Measurements from ENCODE around the gene KDM6B. TPM values are rescaled to one million over a fixed set of nuclear protein-coding genes. Genes with fewer than 3 reads are reported as not detected.

The KDM6B gene
- polyA plus RNA-seq, 4 donors, result 8.4 to 26.1 (median 16.7) TPM

- Histone ChIP-seq H3K36me3 (ENCODE audit: control insufficient read depth in 3 of 3, insufficient read depth in 2 of 3, low read depth in 1 of 3, low read length in 3 of 3) (peaks cover 12 to 87% (median 13%) of the 10 kb centered on the region in 3 donors), H3K4me1 (ENCODE audit: control insufficient read depth in 3 of 3, insufficient read depth in 2 of 3, low read depth in 1 of 3, low read length in 2 of 3) (peaks cover 0 to 23% (median 0%) of the 10 kb centered on the region in 3 donors), H3K4me3 (ENCODE audit: low read depth in 1 of 3, low read length in 3 of 3) (peak overlapping the region in 1 of 3 donors; percentile 5), H3K27ac (ENCODE audit: low read depth in 1 of 3, low read length in 2 of 3) (peak overlapping the region in 1 of 3 donors; percentile 33), H3K27me3 (ENCODE audit: control insufficient read depth in 3 of 3, insufficient read depth in 3 of 3, low read length in 3 of 3) (no peaks in the 10 kb centered on the region), H3K9me3 (ENCODE audit: control insufficient read depth in 2 of 2, insufficient read depth in 1 of 2, low read depth in 1 of 2, low read length in 1 of 2) (no peaks in the 10 kb centered on the region)
- DNase-seq (peak; percentile 94 to 97), FAIRE-seq (no peak)
- WGBS, 3 donors, result 8 to 16% (median 14%) methylated on average over 60 of the region's 60 CpGs
These were observed 17.6 kb downstream of the KDM6B start for GRCh38 chr17:7851438-7852261.

DNA sequence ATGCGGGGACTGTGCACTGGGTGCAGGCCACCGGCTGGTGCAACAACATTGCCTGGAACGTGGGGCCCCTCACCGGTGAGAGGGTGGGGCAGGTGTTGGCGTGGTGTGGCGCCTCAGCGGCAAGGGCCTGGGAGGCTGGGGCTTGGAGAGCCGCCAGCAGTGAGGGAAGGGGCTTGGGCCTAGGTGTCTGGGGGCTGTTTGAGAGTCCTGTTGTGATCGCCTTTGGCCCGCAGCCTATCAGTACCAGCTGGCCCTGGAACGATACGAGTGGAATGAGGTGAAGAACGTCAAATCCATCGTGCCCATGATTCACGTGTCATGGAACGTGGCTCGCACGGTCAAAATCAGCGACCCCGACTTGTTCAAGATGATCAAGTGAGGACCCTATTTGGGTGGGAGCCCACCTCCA is 18.2 kb downstream of the KDM6B start:
- DNase-seq (no peak), FAIRE-seq (no peak)
- peaks cover 0 to 23% (median 0%) of the 10 kb centered on the region in 3 donors for H3K4me1 ChIP-seq (ENCODE audit: control insufficient read depth in 3 of 3, insufficient read depth in 2 of 3, low read depth in 1 of 3, low read length in 2 of 3)
- H3K4me3 ChIP-seq (ENCODE audit: low read depth in 1 of 3, low read length in 3 of 3), result no peak overlapping the region
- WGBS, 3 donors, result 57 to 74% (median 65%) methylated on average over 20 of the region's 20 CpGs
- H3K27ac ChIP-seq (ENCODE audit: low read depth in 1 of 3, low read length in 2 of 3), result no peak overlapping the region
- no peaks in the 10 kb centered on the region for H3K9me3 ChIP-seq (ENCODE audit: control insufficient read depth in 2 of 2, insufficient read depth in 1 of 2, low read depth in 1 of 2, low read length in 1 of 2)
- peaks cover 9 to 81% (median 11%) of the 10 kb centered on the region in 3 donors for H3K36me3 ChIP-seq (ENCODE audit: control insufficient read depth in 3 of 3, insufficient read depth in 2 of 3, low read depth in 1 of 3, low read length in 3 of 3)
- no peaks in the 10 kb centered on the region for H3K27me3 ChIP-seq (ENCODE audit: control insufficient read depth in 3 of 3, insufficient read depth in 3 of 3, low read length in 3 of 3)

- DNase-seq, result no peak
- peaks cover 7 to 74% (median 11%) of the 10 kb centered on the region in 3 donors for H3K36me3 ChIP-seq (ENCODE audit: control insufficient read depth in 3 of 3, insufficient read depth in 2 of 3, low read depth in 1 of 3, low read length in 3 of 3)
- no peak for FAIRE-seq
- no peak overlapping the region for H3K4me3 ChIP-seq (ENCODE audit: low read depth in 1 of 3, low read length in 3 of 3)
- H3K27me3 ChIP-seq (ENCODE audit: control insufficient read depth in 3 of 3, insufficient read depth in 3 of 3, low read length in 3 of 3), result no peaks in the 10 kb centered on the region
- peaks cover 0 to 25% (median 0%) of the 10 kb centered on the region in 3 donors for H3K4me1 ChIP-seq (ENCODE audit: control insufficient read depth in 3 of 3, insufficient read depth in 2 of 3, low read depth in 1 of 3, low read length in 2 of 3)
- no peaks in the 10 kb centered on the region for H3K9me3 ChIP-seq (ENCODE audit: control insufficient read depth in 2 of 2, insufficient read depth in 1 of 2, low read depth in 1 of 2, low read length in 1 of 2)
- no peak overlapping the region for H3K27ac ChIP-seq (ENCODE audit: low read depth in 1 of 3, low read length in 2 of 3)
- WGBS, 3 donors, result 86 to 92% (median 90%) methylated on average over 32 to 51 of the region's 51 CpGs
These were observed 19.1 kb downstream of the KDM6B start for GRCh38 chr17:7852919-7853690.

GRCh38 chr17:7853691-7854038 is 19.6 kb downstream of the KDM6B start:
- FAIRE-seq, result no peak
- H3K4me1 ChIP-seq (ENCODE audit: control insufficient read depth in 3 of 3, insufficient read depth in 2 of 3, low read depth in 1 of 3, low read length in 2 of 3), result peaks cover 0 to 31% (median 2%) of the 10 kb centered on the region in 3 donors

GRCh38 chr17:7854078-7854777 is 20.2 kb downstream of the KDM6B start:
- Histone ChIP-seq H3K9me3 (ENCODE audit: control insufficient read depth in 2 of 2, insufficient read depth in 1 of 2, low read depth in 1 of 2, low read length in 1 of 2) (no peaks in the 10 kb centered on the region), H3K27me3 (ENCODE audit: control insufficient read depth in 3 of 3, insufficient read depth in 3 of 3, low read length in 3 of 3) (no peaks in the 10 kb centered on the region), H3K4me1 (ENCODE audit: control insufficient read depth in 3 of 3, insufficient read depth in 2 of 3, low read depth in 1 of 3, low read length in 2 of 3) (peaks cover 0 to 36% (median 4%) of the 10 kb centered on the region in 3 donors), H3K27ac (ENCODE audit: low read depth in 1 of 3, low read length in 2 of 3) (no peak overlapping the region), H3K4me3 (ENCODE audit: low read depth in 1 of 3, low read length in 3 of 3) (no peak overlapping the region), H3K36me3 (ENCODE audit: control insufficient read depth in 3 of 3, insufficient read depth in 2 of 3, low read depth in 1 of 3, low read length in 3 of 3) (peaks cover 5 to 63% (median 7%) of the 10 kb centered on the region in 3 donors)
- DNase-seq (no peak), FAIRE-seq (no peak)
- 76 to 89% (median 83%) methylated on average over 31 of the region's 31 CpGs for WGBS, 3 donors

More at GRCh38 chr17:7853691-7854038, 19.6 kb downstream of the KDM6B start:
- no peak overlapping the region for H3K4me3 ChIP-seq (ENCODE audit: low read depth in 1 of 3, low read length in 3 of 3)
- 86 to 90% (median 89%) methylated on average over 21 of the region's 21 CpGs for WGBS, 3 donors
- no peak overlapping the region for H3K27ac ChIP-seq (ENCODE audit: low read depth in 1 of 3, low read length in 2 of 3)
- H3K36me3 ChIP-seq (ENCODE audit: control insufficient read depth in 3 of 3, insufficient read depth in 2 of 3, low read depth in 1 of 3, low read length in 3 of 3), result peaks cover 7 to 69% (median 10%) of the 10 kb centered on the region in 3 donors
- no peaks in the 10 kb centered on the region for H3K27me3 ChIP-seq (ENCODE audit: control insufficient read depth in 3 of 3, insufficient read depth in 3 of 3, low read length in 3 of 3)
- no peaks in the 10 kb centered on the region for H3K9me3 ChIP-seq (ENCODE audit: control insufficient read depth in 2 of 2, insufficient read depth in 1 of 2, low read depth in 1 of 2, low read length in 1 of 2)
- no peak for DNase-seq

- Histone ChIP-seq H3K4me3 (ENCODE audit: low read depth in 1 of 3, low read length in 3 of 3) (peak within 1 kb of the TSS in 1 of 3 donors; percentile 18), H3K27ac (ENCODE audit: low read depth in 1 of 3, low read length in 2 of 3) (peak within 1 kb of the TSS in 2 of 3 donors; percentile 88 to 89), H3K4me1 (ENCODE audit: control insufficient read depth in 3 of 3, insufficient read depth in 2 of 3, low read depth in 1 of 3, low read length in 2 of 3) (peaks cover 0 to 38% (median 4%) of the 10 kb centered on the region in 3 donors), H3K36me3 (ENCODE audit: control insufficient read depth in 3 of 3, insufficient read depth in 2 of 3, low read depth in 1 of 3, low read length in 3 of 3) (peaks cover 5 to 55% (median 7%) of the 10 kb centered on the region in 3 donors), H3K9me3 (ENCODE audit: control insufficient read depth in 2 of 2, insufficient read depth in 1 of 2, low read depth in 1 of 2, low read length in 1 of 2) (no peaks in the 10 kb centered on the region), H3K27me3 (ENCODE audit: control insufficient read depth in 3 of 3, insufficient read depth in 3 of 3, low read length in 3 of 3) (no peaks in the 10 kb centered on the region)
- FAIRE-seq (no peak), DNase-seq (no peak)
- 63 to 86% (median 84%) methylated on average over 44 to 57 of the region's 57 CpGs for WGBS, 3 donors
These were observed 21.0 kb downstream of the KDM6B start, which contains the start of gene TMEM88 for GRCh38 chr17:7854851-7855659. Gene TMEM88 (plus strand): TSS chr17:7855066. CDS start chr17:7855075, 9 bp downstream.

- peaks cover 0 to 38% (median 4%) of the 10 kb centered on the region in 3 donors for H3K4me1 ChIP-seq (ENCODE audit: control insufficient read depth in 3 of 3, insufficient read depth in 2 of 3, low read depth in 1 of 3, low read length in 2 of 3)
- 22 to 37% (median 31%) methylated on average over 15 of the region's 15 CpGs for whole genome bisulfite sequencing, 3 donors
- H3K27ac ChIP-seq (ENCODE audit: low read depth in 1 of 3, low read length in 2 of 3), result peak overlapping the region in 2 of 3 donors; percentile 88 to 89
- H3K4me3 ChIP-seq (ENCODE audit: low read depth in 1 of 3, low read length in 3 of 3), result peak overlapping the region in 1 of 3 donors; percentile 18
- H3K9me3 ChIP-seq (ENCODE audit: control insufficient read depth in 2 of 2, insufficient read depth in 1 of 2, low read depth in 1 of 2, low read length in 1 of 2), result no peaks in the 10 kb centered on the region
- DNase-seq (peak in 1 of 2 donors; percentile 25), FAIRE-seq (no peak)
- peaks cover 4 to 51% (median 5%) of the 10 kb centered on the region in 3 donors for H3K36me3 ChIP-seq (ENCODE audit: control insufficient read depth in 3 of 3, insufficient read depth in 2 of 3, low read depth in 1 of 3, low read length in 3 of 3)
- no peaks in the 10 kb centered on the region for H3K27me3 ChIP-seq (ENCODE audit: control insufficient read depth in 3 of 3, insufficient read depth in 3 of 3, low read length in 3 of 3)
These were observed 21.6 kb downstream of the KDM6B start for GRCh38 chr17:7855660-7856010.
